GM15510 (cell line): Measurements from ENCODE around the gene ETHE1.
A peak's percentile ranks its signal among the peaks of the same experiment; 100 is the strongest.

Experiments used
- POLR2A ChIP-seq: IDR thresholded peaks from 3 replicates; pipeline ENCODE4 v1.6.1; 2011; ENCODE audit warnings: borderline replicate concordance; ENCODE audit not compliant: insufficient read length; ENCODE audit errors: extremely low read depth

Gene ETHE1

GRCh38 chr19:43534816-43535761 is 8.1 kb upstream of the ETHE1 start:
- no peak for TF ChIP-seq POLR2A

GRCh38 chr19:43534305-43534815 is 7.4 kb upstream of the ETHE1 start:
- no peak for TF ChIP-seq POLR2A

- no peak for TF ChIP-seq POLR2A
These were observed 6.7 kb upstream of the ETHE1 start for GRCh38 chr19:43533546-43534304.

- peak; percentile 61 for TF ChIP-seq POLR2A
These were observed 6.1 kb upstream of the ETHE1 start, which contains the start of gene ZNF575 for GRCh38 chr19:43532962-43533545. ZNF575 (plus strand) TSS chr19:43533188; CDS start chr19:43534423, 1,235 bp downstream.

- TF ChIP-seq POLR2A: no peak
These were observed 5.6 kb upstream of the ETHE1 start for GRCh38 chr19:43532571-43532961.

GRCh38 chr19:43527860-43528622 is 1.0 kb upstream of the ETHE1 start:
- no peak for TF ChIP-seq POLR2A

DNA sequence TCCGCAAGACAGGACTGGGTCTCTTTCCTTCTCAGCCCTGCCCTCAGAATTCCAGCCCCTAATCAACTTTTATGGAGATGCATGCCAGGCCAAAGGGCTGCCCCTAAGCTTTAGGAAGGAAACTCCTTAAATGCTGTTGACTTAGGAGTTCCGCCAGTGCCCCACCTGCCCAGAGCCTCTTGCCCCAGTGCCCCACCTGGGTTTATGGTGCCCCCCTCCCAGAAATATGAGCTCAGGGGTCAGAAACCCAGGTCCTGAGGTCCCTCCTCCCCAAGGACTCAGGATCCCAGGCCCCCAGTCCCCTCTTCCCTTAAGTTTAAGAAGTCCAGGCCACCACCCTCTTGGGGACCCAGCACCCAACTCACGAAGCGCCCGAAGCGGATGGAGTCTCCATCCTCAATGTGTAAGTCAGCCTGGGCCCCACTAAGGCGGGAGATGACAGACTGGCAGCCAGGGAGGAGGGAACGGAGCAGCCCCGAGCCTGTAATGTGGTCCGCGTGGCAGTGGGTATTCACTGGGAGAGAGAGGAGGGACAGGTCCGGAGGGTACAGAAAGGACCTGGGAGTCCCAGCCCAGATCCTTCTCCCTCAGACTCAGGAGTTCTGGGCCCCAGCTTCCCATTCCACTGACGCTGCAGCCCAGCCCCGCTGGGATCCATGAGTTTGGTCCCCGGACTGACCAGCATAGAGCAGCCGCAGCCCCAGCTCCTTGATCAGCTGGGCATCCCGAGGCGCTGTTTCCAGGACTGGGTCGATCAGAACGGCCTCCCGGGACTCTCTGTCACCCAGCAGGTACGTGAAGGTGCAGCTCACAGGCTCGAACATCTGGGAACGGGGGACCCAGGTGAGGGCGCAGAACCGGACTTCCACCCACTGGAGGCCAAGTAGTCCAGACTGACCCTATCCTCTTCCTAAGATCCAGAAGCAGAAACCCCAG is 897 bp downstream of the ETHE1 start:
- no peak for TF ChIP-seq POLR2A

- no peak for TF ChIP-seq POLR2A
These were observed 1.8 kb downstream of the ETHE1 start for GRCh38 chr19:43524922-43525835.

DNA sequence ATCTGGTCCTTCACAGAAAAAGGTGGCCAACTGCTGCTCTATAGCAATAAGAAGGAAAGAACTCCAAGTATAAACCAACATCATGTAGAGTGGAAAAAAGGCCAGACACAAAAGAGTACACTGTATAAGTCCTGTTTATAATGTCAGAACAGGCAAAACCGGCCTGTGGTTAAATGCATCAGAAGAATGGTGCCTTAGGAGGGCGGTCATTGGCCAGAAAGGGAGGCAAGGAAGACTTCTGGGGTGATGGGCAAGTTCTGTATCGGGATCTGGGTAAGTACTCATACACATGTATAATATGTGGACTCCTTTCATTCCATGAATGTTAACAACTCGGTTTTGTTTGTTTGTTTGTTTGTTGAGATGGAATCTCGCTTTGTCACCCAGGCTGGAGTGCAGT is 4.1 kb downstream of the ETHE1 start:
- TF ChIP-seq POLR2A: no peak

- TF ChIP-seq POLR2A: no peak
These were observed 7.4 kb downstream of the ETHE1 start for GRCh38 chr19:43519436-43520088.

- no peak for TF ChIP-seq POLR2A
These were observed 8.9 kb downstream of the ETHE1 start for GRCh38 chr19:43518051-43518450.

- TF ChIP-seq POLR2A: no peak
These were observed 15.7 kb downstream of the ETHE1 start for GRCh38 chr19:43511324-43511723.
